ENCODE results near the gene SAXO2.
"Not testable (repeated sequence)": the region's sequence is repeated elsewhere in the genome, so short reads cannot be mapped to it uniquely, and the experiment has no call there.

The SAXO2 gene

DNA sequence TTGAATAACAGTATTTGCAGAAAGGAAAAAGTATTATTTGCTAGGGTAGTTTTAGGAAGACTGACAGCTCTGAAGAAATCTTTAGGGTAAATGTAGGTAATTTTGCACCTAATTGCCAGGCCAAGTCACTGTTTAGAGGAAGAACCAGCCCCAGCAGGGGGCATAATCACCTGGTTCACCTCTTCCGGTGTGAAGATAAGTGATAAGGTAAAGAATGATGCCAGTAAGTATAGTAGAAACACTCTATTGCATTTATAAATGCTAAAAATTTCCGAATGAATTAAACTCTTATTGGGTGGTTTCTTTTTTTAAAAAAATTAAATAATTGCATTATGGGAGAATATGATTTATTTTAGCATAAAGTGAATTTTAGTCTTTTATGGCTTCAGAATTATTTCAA is 21.8 kb downstream of the SAXO2 start:
- DNase-seq (ENCODE audit: extremely low read depth in 1 of 2, low read depth in 1 of 2): not testable (repeated sequence)

DNA sequence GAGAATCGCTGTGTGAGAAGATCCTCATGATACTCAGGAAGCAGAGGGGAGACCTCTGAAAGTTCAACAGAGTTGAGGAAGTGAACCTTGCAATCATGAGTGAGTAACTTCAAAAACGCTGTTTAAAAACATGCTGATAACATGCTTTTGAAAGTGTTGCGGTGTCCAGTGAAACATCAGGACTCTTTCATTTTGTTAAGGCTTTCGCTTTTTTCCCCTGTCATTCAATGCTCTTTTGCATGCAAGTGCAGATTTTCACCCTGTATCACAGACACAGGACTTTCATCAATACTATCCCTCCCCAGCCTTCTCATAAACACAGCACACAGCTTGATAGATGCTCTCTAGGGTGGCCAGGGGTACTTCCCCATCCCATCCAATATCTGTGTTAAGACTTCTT is 23.9 kb downstream of the SAXO2 start:
- DNase-seq (ENCODE audit: extremely low read depth in 1 of 2, low read depth in 1 of 2): not testable (repeated sequence)

DNA sequence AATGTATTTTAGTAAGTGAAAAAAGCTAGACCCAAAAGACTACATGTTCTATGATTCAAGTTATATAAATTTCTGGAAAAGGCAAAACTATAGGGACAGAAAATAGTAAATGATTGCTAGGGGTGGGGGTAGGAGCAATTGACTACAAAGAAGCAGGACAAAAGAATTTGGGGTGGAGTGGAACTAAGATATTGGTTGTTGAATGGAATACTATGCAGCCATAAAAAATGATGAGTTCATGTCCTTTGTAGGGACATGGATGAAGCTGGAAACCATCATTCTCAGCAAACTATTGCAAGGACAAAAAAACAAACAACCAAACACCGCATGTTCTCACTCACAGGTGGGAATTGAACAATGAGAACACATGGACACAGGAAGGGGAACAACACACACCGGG is 25.6 kb downstream of the SAXO2 start:
- DNase-seq (ENCODE audit: extremely low read depth in 1 of 2, low read depth in 1 of 2): not testable (repeated sequence)

DNA sequence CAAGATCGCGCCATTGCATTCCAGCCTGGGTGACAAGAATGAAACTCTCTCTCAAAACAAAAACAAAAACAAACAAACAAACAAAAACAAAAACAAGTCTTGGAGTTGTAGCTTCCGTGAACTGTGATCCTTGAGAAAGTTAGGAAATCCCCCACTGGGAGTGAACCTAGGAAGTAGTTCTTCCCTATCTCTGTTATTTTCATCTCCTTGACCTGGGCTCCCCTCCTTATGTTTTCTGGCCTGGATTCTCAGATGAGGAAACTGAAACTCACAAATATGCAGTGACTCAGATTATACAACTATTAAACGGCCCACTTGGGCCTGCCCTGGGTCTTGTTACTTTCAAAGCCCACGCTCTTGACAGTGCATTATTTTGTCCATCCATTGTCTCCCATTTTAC is 29.7 kb downstream of the SAXO2 start:
- DNase-seq (ENCODE audit: extremely low read depth in 1 of 2, low read depth in 1 of 2): no peak

DNA sequence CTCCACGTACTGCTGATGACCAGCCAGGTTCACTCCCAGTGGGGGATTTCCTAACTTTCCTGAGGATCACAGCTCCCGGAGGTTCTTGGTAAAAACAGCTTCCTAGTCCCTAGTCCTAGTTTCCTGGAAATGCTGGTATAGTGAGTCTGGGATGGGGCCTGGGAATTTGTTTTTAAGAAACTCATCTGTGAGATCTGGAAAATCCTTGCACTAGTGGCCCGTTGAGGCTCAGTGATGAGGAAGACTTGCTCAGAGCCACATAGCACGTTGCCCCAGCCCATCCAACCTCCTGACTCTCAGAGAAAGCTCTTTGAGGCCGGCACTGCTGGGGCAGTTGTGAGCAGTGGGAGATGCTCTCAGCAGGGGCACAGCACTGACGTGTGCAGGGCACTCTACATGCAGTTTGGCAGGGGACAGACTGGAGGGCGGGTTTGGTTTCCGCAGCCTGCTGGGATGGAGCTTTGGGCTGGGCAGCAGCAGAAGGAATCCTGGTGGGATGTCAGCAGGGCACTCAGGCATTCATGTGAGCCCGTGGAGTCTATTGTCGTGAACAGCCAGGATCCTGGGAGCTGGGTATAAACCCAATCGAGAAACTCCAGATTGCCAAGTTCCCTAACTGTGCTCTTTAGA is 31.6 kb downstream of the SAXO2 start:
- DNase-seq (ENCODE audit: extremely low read depth in 1 of 2, low read depth in 1 of 2): no peak

DNA sequence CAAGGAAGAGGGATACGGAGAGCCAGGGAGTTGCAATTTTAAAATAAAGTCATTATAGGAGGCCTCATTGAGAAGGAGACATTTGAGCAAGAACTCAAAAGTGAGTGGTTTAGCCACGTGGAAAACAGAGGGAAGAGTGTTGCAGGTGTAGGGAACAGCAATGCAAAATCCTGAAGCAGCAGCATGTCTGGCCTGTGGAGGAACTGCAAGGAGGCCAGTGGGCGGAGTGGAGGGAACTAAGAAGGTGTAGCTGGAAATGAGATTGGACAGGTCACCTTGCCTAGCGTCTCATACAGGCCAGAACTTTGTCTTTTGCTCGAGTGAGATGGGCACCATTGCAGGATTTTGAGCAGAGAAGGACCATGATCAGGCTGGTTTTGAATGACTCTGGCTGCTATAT is 34.9 kb downstream of the SAXO2 start:
- no peak for DNase-seq (ENCODE audit: extremely low read depth in 1 of 2, low read depth in 1 of 2)

DNA sequence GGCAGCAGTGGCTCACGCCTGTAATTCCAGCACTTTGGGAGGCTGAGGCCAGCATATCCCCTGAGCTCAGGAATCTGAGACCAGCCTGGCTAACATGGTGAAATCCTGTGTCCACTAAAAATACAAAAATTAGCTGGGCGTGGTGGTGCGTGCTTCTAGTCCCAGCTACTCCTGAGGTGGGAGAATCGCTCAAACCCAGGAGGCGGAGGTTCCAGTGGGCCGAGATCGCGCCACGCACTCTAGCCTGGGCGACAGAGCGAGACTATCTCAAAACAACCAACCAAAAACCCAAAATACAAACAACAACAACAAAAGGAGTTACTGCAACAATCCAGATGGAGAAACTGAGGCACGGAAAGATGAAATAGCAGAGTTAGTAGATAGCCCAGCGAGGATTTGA is 35.4 kb downstream of the SAXO2 start:
- no peak for DNase-seq (ENCODE audit: extremely low read depth in 1 of 2, low read depth in 1 of 2)

DNA sequence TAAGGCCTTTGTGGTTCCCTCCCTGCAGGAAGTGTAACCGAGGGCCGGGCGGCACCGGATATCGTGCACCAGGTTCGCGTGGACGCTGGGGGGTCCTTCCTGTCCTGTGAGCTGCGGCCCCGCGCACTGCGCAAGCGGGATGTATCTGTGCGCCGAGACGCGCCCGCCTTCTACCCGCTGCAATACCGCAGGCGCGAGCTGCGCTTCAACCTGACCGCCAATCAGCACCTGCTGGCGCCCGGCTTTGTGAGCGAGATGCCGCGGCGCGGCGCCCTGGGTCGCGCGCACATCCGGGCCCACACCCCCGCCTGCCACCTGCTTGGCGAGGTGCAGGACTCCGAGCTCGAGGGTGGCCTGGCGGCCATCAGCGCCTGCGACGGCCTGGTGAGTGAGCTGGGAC is 35.9 kb downstream of the SAXO2 start:
- DNase-seq (ENCODE audit: extremely low read depth in 1 of 2, low read depth in 1 of 2): peak; percentile 11 to 30

DNA sequence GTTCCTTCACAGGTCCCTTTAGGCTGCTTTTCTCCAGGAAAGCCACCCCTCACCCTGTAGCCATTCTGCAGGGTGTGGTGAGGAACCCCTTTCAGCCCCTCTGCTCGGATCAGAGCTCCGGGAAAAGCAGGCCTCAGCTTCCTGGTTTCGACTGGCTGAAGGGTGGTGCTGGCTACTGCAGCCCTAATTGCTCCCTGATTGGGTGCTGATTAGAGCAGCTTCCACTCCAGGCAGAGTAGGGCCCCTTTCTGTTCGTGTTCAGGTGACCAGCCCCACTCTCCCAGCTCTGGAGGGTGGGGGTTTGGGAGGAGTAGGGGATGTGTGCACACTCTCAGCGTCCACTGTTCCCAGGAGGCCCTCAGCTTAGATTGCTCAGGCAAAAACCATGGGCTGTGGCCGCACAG is 36.9 kb downstream of the SAXO2 start:
- DNase-seq (ENCODE audit: extremely low read depth in 1 of 2, low read depth in 1 of 2): not testable (repeated sequence)

DNA sequence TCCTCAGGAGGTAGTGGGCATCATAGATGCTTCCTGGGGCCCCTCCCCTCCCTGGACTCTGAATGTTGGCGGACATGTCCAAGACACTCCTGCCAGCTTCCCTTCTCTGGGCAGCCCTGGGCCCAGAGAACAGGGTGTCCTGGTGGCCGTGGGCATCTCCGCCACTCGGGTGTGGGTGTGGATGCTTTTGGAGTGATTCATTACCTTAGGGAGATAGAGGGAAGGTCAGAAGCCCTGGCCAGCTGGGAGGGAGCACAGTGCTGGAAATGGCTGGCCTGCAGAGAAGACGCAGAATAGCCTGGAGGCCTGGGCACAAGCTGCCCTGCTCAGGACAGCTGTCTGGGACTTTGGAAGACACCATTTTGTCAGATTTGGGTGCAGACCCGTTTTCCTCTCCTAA is 37.7 kb downstream of the SAXO2 start:
- DNase-seq (ENCODE audit: extremely low read depth in 1 of 2, low read depth in 1 of 2): not testable (repeated sequence)

DNA sequence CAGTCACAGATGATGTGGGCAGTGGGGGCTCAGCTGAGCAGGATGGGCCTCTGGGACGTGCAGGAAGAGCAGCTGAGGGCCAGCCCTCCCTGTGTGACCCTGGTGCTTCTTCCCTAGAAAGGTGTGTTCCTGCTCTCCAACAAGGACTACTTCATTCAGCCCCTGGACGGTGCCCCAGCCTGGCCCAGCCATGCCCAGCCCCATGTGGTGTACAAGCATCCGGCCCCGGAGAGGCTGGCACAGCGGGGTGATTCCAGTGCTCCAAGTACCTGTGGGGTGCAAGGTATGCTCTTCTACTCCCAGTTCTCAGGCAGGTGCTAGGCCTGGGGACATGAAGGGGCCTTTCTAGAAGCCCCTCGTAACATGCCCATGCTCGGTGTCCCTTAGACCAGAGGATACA is 38.3 kb downstream of the SAXO2 start:
- DNase-seq (ENCODE audit: extremely low read depth in 1 of 2, low read depth in 1 of 2): no peak

DNA sequence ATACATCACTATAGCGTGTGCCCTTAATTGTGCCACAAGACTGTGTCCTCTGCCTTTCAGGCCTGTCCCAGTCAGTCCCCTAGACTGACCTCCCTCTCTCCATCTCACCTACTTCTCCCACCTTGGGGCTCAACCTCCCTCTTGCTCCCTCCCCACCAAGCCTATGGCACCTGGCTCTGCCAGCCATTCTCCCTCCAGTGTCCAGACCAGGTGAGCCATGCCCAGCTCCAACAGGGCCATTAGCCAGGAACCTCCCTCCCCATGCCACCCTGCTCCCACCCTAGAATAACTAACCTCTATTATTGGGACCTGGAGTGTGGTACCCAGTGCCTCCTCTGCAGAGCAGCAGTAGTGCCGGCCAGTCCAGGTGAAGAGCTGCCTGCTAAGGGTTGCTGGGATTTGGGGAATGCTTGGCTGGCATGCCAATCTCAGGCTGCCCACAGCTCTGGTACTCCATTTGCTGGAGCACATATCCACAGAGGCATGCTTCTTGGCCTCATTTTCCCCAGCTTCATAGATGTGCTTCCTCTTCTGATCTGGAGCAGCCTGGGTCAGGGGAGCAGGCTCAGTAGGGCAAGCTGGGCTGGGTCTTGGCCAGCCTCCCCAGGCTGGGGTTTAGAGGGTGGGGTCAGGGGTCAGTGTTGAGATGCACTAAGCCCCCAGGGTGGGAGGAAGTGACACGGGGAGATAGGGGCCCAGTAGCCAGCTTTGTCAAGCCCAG is 38.8 kb downstream of the SAXO2 start:
- DNase-seq (ENCODE audit: extremely low read depth in 1 of 2, low read depth in 1 of 2): no peak

DNA sequence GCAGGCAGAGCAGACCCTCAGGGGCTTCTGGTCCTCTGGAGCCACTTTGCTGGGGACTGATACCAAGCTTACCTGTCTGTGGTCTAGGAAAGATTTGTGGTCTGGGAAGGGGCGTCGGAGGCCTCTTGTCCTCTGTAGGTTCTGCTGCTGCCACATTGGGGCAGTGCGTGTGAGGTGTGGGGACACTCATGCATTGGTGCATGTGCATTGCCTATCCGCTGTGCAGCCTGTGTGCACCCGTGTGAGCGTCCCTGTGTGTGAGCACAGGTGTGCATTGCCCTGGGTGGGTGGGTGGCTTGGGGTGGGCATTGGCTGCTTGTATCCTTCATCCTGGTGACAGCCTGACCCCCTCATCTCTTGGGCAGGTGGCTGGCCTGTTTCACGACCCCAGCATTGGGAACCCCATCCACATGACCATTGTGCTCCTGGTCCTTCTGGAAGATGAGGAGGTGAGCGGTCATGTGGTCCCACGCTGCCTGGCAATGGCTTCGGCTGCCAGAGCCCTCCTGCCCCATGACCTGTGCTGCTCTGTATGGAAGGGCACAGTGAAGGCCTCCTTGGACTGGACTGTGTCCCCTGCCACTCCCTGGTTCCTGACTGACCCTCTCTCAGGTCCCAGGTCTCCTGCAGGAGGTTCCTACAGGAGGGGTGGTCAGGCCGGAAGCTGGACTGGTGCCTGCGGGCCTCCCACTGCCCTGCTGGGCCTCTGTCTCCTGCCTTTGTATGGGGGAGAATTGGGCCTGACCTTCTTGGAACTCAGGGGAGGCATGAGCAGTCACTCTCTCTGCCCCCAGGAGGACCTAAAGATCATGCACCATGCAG is 41.5 kb downstream of the SAXO2 start:
- no peak for DNase-seq (ENCODE audit: extremely low read depth in 1 of 2, low read depth in 1 of 2)

DNA sequence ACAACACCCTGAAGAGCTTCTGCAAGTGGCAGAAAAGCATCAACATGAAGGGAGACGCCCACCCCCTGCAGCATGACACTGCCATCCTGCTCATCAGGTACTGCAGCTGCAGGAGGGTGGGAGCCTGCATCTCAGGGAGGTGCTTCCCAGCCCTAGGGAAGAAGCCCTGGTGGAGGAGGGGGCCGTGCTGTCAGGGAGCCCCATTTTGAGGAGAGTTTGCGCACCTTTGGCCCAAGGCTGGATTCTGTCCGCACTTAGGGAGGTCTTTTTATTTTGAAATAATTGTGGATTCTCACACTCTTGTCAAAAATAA is 42.1 kb downstream of the SAXO2 start:
- DNase-seq (ENCODE audit: extremely low read depth in 1 of 2, low read depth in 1 of 2): no peak

DNA sequence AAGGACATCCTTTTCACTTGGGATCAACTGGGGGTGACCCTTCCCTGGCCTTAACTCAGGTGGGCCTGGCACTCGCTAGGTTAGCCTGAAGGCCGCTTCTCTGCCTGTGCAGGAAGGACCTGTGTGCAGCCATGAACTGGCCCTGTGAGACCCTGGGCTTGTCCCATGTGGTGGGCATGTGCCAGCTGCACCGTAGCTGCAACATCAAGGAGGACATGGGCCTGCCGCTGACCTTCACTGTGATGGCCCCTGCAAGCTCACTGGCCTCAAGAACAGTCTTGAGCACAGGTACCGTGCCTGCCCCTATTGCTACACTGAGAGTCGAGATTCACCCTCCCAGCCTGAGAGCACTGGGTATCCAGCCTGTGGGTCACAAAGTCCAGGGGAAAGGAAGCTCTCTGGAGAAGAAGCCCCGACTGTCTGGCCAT is 43.0 kb downstream of the SAXO2 start:
- DNase-seq (ENCODE audit: extremely low read depth in 1 of 2, low read depth in 1 of 2): no peak

DNA sequence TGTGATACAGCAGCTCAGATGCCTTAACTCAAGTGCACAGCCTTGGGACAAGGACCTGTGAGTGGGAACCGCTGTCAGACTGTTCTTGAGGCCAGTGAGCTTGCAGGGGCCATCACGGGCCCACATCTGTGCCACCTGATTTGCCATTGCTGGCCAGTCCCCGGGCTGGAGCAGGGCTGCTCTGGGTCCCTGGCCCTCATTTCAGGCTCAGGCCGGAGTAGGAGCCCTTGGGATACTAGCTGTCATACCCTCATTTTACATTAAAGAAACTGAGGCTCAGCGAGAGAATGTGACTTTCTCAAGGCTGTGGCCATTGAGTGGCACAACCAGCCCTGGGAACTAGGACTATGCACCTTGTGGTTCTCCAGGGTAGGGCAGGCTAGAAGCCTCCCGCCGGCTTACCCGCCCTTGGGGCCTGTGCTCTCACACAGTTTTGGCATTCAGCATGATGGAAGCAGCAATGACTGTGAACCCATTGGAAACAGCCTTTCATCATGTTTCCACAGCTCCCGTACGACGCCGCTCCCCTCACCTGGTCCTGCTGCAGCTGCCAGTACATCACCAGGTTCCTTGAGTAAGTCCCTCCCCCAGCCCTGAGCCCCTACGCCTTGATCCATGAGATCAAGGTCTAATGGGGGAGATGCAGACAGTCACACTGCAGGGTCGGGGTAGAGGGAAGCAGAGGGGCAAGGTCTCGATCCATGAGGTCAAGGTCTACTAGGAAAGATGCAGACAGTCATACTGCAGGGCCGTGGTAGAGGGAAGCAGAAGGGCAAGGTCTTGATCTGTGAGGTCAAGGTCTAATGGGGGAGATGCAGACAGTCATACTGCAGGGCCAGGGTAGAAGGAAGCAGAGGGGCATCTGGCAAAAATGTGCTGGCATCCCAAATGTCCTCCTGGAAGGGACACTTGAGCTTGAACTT is 44.4 kb downstream of the SAXO2 start:
- no peak for DNase-seq (ENCODE audit: extremely low read depth in 1 of 2, low read depth in 1 of 2)

DNA sequence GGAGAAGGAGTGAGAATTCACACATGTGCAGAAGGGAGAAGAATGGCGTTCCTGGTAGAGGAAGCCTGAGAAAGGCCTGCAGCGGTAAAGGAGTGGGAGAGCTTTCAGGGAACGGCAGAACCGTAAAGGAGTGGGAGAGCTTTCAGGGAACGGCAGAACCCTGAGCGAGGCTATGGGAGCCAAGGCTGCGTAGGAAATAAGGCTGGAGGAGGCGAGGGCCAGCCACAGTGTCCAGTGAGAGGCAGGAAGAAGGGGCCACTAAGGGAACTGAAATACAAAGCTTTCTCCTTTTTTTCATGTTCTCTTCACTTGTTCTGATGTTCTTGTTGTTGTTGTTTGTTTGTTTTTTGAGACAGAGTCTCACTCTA is 45.1 kb downstream of the SAXO2 start:
- DNase-seq (ENCODE audit: extremely low read depth in 1 of 2, low read depth in 1 of 2): no peak

DNA sequence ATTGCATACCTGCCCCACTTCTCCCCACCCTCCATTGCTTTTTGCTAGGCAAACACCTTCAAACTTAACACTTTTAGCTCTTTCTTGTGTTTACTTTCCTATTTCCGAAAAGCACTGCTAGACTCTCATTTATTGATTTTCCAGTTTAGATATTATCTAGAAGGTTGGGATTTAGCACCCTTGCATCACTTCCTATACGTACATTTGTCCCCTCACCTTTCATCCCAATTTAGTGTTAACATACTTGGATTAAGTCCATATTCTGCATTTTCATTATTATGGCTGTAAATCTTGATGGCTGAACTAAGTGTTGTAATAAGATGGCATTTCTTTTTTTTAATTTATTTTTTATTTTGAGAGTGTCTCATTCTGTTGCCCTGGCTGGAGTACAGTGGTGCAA is 47.2 kb downstream of the SAXO2 start:
- no peak for DNase-seq (ENCODE audit: extremely low read depth in 1 of 2, low read depth in 1 of 2)

DNA sequence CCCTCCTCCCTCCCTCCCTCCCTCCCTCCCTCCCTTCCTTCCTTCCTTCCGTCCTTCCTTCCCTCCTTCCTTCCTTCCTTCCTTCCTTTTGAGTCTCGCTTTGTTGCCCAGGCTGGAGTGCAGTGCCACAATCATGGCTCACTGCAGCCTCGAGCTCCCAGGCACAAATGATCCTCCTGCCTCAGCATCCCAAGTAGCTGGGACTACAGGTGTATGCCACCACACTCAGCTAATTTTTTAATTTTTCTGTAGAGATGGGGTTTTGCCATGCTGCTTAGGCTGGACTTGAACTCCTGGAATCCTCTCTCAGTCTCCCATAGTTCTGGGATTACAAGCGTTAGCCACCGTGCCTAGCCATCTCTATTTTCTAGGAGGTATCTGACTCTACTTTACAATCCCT is 48.7 kb downstream of the SAXO2 start:
- DNase-seq (ENCODE audit: extremely low read depth in 1 of 2, low read depth in 1 of 2): not testable (repeated sequence)

DNA sequence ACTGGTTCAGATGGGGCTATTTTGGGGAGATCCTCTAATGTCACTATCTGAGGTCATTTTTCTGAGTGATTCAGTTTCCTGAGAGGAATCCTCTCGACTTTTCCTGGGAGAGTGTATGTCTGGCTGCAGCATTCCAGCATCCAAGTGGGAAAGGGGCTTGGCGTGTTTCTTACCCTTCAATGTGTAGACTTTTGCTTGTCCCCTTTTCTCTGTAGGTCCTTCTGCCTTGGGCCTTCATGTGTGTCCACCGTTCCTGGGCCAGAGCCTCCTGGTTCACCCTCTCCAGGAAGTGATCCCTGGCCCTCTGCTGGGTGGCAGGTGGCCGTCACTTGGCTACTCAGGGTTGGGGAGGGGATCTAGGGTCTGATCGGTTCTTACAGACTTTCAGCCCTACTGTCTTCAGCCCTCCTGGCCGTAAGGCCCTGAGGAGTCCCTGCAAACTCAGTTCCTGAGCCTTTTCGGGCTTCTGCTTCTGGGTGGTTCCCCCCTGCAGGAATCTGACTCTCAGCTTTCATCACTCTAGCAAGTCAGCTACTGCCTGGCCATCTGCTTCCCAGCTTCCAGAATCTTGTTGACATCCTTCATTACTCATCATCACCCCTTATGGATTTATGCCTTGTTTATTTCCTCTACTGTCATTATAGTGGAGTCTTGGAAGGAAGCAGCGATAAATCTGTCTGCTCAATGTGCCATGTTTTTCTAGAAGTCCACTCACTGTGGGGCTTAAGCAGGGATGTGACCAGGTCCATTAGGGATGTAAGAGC is 50.1 kb downstream of the SAXO2 start:
- DNase-seq (ENCODE audit: extremely low read depth in 1 of 2, low read depth in 1 of 2): no peak

Measured in activated CD8-positive, alpha-beta memory T cell treated with anti-CD3 and anti-CD28 coated beads for 1 hour (primary cell).